ENCODE data around the gene RAB7B. TPM values are rescaled to one million over a fixed set of nuclear protein-coding genes. Genes with fewer than 3 reads are reported as not detected.

The RAB7B gene
- total RNA-seq, 1 donor from 2014 or later: 10.7 TPM

Other genes with a start within 250 kb of the RAB7B start
- gene RAB29, start 227.9 kb downstream of the RAB7B start, total RNA-seq: 5.9 TPM
- gene SLC41A1, start 190.2 kb downstream of the RAB7B start, total RNA-seq: 43.6 TPM
- gene PM20D1, start 153.3 kb downstream of the RAB7B start, total RNA-seq: not detected
- 0.10 TPM for gene SLC26A9, start 59.9 kb downstream of the RAB7B start, total RNA-seq
- 0.10 TPM for gene CTSE, start 20.5 kb upstream of the RAB7B start, total RNA-seq
- 3.8 TPM for gene RHEX, start 49.8 kb upstream of the RAB7B start, total RNA-seq
- not detected for gene AVPR1B, start 114.0 kb upstream of the RAB7B start, total RNA-seq
- gene FAM72A, start 199.4 kb upstream of the RAB7B start, total RNA-seq: 1.1 TPM
- 75.5 TPM for gene SRGAP2, start 200.1 kb upstream of the RAB7B start, total RNA-seq